Activated T-cell treated with anti-CD3 and anti-CD28 coated beads, Interleukin-2, amount 50 U/mL, for 48 hours (primary cell): ENCODE data around the gene MOXD1.
"Not testable (repeated sequence)": the region's sequence is repeated elsewhere in the genome, so short reads cannot be mapped to it uniquely, and the experiment has no call there.

Source experiments
- DNase-seq, 2 experiments: peaks; one replicate each; pipeline ENCODE4 v3.0.0-alpha.2; 2020

The MOXD1 gene

DNA sequence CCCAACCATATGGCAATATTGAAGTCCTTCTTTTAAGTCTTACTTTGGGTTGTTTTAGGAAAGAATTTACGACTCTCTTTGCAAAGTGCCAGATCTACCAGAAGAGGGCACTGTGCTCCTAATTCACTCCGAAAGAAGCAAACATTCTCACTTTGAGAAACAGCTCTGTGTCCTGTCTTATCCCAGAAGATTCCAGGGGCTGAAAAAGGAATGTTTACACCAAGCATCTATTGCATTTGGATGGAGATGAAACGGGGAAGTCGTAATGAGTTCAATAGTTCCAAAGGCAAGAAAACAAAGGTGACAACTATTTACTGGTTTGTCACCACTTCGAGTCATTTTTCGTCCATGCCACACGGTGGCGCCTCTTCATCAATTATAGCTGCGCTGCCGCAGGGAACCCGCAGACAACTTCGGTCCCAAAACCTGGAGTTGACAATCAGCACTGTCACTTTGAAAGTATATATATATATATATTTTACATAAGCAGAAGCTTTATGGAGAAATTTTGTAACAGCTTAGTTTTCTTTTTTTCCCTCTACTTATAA, 121.6 kb downstream of the MOXD1 start:
- peak; percentile 72 to 81 for DNase-seq

DNA sequence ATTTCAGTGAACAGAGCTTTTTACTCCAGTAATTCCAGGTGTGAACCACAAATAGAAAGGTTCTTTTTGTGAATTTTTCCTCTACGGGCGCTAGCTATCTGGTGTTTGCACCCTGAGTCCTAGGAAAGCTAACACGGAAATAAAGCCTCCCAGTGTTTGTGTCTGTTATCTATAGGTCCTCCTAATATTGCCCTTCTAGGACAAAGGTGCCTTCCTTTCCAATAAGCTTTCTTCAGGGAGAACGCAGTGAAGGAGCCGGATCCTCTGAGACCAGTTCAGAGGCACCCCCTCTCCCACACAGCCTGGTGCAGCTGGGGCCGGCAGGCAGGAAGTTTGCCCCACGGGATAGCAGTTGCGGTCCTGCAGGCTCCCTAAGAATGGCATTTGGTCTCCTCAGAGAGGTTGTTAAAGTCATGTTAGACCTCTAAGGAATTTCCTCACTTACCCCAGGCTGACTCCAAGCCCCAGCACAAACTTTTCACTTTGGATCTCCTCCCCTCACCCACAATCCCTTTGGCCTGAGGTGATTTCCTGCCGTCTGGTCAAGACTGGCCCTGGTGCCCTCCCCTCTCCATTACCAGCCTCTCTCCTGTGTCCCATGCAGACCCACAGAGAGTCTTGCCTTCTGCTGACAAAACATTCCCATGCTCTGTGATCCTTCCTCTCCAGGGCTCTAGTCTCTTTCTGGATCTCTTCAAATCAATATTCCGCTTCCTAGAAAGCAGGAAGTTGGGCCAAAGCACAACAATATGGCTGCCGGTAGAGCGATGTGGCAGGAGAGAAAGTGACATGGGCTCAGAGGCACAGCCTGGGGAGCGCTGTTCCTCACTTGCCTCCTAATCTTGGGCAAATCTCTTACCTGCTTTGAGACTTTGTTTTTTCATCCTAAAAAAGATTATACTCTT, 126.0 kb downstream of the MOXD1 start:
- DNase-seq: no peak

DNA sequence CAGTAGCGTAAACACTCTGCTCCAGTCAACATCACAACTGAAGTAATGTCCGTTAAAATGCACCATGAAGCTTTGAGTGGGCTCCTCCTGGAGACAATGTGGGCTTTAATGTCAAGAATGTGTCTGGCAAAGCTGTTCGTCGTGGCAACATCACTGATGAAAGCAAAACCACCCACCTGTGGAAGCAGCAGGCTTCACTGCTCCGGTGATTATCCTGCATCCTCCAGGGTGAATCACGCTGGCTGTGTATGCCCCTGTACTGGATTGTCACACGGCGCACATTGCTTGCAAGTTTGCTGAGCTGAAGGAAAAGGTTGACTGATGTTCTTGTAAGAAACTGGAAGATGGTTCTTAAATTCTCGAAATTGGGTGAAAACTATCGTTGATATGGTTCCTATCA, 128.5 kb downstream of the MOXD1 start:
- no peak for DNase-seq

DNA sequence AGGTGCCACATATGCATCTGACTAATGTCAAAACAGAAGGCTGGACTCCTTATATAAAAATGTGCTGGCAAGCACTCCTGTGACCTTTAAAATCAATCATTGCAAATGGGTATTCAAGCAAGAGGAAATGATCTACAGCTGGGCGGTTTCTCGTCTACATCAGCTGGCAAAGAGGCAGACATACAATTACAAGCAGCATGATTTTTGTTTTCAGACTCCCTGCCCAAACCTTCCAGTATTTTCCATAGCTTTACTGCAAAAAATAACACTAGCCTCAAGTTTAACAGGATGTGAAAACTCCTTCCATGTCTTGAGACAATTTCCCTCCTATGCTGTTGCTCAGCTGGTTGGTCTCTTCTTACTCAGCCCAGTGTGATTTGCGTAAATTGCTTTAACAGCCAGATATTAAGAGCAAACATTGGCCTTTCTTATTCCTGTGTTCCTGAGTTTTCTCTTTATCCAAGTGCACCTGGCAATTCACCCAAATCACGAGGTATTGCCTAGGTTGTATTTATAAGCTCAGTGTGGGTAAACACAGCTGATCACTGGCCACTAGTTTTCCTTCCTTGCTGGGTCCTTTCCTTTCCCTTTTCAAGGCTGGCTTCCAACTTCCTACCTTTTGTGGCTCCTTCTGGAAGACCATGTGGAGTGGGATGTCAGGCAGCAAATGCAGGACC, 130.4 kb downstream of the MOXD1 start:
- DNase-seq: no peak

DNA sequence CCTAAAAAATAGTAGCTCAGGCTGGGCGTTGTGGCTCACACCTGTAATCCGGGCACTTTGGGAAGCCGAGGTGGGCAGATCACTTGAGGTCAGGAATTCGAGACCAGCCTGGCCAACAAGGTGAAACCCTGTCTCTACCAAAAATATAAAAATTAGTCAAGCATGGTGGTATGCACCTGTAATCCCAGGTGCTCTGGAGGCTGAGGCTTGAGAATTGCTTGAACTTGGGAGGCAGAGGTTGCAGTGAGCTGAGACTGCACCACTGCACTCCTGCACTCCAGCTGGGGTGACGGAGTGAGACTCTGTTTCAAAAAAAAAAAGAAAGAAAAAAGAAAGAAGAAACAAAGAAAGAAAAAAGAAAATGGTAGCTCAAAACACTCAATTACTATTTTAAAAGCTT, 132.6 kb downstream of the MOXD1 start:
- DNase-seq: not testable (repeated sequence)

DNA sequence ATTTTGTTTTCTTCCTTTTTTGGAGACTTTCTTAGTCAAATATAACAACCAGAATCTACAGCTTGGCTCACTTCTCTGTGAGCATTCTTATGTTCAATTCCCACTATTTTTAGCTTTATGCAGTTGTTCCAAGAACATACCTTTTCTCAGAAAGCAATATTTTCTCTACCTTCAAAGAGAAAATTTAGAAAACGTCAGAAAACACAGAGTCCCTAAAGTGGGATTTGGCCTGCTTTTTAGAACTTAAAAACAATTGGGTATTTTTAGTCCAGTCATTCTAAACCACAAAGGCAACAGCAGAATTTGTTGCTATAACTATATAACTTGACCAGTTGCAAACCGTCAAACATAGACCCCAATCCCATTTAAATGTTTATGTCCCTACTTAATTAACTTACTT, 133.1 kb downstream of the MOXD1 start:
- DNase-seq: no peak

DNA sequence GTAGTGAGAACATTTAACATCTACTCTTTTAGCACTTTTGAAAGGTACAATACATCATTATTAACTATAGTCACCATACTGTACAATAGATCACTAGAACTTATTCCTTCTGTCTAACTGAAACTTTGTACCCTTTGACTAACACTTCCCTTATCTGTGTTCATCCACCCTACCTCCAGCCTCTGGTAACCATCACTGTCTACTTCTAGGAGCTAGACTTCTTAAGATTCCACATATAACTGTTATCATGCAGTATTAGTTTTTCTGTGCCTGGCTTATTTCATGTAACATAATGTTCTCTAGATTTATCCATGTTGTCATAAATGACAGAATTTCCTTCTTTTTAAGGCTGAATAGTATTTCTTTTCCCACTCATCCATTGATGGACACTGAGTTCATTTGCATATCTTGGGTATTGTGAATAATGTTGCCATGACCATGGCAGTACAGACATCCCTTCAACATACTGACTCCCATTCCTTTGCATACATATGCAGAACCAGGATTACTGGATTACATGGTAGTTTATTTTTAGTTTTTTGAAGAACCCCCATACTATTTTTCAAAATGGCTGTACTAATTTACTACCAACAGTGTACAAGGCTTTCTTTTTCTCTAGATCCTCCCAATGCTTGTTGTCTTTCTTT, 135.7 kb downstream of the MOXD1 start:
- no peak for DNase-seq

DNA sequence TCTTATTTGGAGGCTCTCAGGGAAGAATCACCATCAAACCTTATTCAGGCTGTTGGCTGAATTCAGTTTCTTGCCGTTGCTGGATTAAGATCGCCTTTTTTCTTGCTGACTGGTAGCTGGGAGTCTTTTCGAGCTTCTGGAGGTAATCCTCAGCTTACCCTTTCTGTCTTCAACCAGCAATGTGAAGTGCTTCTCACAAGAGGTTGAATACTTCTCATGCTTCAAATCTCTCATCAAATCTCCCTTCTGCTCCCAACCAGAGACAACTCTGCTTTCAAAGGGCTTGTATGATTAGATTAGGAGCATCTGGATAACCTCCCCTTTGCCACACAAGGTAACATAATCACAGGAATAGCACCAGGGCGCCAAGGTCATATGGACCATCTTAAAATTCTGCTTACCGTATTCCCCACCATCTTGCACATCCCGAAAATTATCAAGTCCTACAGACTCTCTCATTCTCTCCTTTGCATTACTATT, 137.2 kb downstream of the MOXD1 start:
- DNase-seq: no peak

DNA sequence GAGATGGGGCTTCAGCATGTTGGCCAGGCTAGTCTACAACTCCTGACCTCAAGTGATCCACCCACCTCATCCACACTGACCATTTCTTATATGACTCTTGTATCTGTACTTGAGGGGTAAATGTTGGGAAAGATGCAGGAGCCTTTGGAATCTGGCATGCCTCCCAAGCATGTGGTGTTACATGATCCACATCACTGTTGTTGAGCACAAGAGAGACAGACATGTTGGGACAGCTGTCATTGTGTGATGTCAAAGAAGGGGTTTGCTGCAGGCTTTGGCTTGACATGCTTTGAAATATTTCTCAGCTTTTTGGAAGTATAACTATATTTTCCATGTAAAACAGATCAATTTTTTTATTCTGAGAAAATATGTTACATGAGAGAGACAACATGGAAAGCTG, 139.9 kb downstream of the MOXD1 start:
- DNase-seq: no peak

DNA sequence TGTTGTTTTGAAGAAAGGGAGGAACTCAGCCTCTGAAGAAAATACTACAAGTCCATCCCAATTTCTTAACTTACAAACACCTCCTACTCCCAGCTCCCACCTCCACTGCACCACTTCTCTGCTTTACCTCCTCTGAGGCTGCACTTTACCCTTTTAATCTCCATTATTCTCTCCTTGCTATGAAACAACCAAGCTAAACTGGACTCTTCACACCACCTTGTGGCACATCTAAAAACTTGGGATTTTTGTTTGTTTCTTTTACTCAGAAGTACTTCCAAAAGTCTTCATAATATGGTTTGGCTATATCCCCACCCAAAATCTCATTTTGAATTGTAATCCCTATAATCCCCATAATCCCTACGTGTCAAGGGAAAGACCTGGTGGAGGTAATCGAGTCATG, 142.2 kb downstream of the MOXD1 start:
- no peak for DNase-seq

DNA sequence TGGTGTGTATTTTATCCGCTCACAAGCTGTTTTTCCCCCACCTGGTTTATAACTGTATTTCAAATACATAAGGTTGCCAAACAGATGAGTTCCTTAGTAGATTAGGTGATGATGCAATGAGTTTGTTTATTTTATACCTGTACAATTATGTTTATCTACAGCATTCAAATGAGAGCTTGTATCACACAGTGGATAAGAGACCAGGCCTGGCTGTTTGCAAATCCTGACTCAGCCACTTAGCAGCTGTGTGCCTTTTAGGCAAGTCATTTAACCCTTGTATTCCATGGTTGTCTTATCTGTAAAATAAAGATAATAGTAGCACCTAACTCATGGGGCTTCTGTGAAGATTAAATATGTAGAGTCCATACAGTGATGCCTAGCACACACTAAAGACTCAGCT, 143.7 kb downstream of the MOXD1 start:
- DNase-seq: no peak

DNA sequence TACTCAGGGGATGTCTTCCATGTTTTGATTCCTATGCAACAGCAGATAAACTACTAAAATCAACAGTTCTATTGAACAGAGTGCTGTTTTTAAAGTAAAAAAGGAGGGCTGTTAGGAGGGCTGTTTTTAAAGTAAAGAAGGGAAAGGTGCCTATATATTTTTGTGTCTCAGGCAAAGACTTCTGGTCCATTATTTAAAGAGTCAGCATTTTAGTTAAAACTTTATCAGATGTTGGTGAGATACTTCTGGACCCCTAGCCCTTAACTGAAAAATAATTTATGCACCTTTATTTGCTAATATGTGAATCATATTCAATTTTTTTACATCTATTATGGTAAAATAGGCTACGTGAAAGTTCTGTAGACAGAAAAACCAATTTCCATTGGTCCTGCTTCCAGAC, 144.8 kb downstream of the MOXD1 start:
- DNase-seq: no peak

DNA sequence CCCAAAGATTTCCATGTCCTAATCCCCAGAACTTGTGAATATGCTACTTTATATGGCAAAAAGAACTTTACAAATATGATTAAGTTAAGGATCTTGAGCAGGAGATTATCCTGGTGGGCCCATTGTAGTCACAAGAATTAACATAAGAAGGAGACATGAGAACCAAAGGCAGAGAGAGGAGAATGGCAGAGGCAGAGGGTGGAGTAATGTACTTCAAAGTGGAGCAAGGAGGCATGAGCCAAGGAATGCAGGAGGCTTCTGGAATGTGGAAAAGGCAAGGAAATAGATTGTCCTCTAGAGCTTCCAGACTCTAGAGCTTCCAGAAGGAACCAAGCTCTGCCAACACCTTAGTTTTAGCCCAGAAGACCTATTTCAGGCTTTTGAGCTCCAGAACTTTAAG, 147.4 kb downstream of the MOXD1 start:
- no peak for DNase-seq

DNA sequence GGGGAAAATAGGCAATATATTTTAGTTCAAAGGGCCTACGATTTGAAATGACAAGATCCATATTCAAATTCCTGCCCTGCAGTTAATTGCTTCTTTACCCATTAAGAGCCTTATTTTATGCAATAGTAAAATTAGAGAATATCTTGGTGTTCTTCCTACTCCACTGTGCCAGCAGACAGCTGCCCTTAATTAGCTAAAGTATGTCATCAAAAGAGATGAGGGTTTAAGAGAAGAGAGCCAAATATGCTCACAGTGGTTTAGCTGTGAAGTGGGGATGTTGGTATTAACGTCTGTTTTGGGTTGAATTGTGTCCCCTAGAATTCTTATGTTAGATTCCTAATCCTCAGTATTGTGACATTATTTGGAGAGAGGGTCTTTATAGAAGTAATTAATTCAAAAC, 148.1 kb downstream of the MOXD1 start:
- DNase-seq: no peak

DNA sequence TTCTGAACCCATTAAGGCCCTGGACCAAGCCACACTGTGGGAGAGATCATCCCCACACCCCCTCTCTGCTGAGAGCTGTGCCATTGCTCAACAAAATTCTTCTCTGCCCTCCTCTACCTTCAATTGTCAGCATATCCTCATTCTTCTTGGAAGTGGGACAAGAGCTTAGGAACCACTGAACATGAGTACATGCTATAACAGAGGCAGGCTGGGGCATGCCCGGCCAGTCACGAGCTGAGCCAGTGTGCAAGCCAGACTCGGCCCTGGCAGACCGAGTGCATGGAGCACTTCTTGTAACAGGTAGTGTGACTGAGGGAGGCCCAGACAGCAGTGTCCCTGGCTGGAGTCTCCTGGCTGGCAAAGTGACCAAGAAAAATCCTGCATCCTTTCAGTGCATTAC, 149.2 kb downstream of the MOXD1 start:
- DNase-seq: no peak

DNA sequence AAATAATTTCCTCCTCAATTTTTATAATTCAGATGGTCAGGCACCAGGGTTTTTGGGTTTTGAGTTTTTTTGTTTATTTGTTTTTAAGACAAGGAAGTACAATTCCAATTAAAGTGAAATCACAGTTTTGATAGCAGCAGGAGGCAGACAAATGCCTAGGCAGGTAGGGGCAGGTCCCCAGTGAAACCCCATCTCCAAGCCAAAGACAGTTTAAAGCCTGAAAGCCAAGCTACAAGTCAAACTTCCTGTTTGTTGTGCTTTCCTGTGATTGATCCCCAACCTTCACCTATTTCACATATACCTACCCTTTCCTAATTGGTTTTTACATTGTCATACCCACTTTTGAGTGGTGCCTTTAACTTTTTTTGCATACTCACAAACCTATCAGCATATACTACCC, 149.6 kb downstream of the MOXD1 start:
- no peak for DNase-seq

DNA sequence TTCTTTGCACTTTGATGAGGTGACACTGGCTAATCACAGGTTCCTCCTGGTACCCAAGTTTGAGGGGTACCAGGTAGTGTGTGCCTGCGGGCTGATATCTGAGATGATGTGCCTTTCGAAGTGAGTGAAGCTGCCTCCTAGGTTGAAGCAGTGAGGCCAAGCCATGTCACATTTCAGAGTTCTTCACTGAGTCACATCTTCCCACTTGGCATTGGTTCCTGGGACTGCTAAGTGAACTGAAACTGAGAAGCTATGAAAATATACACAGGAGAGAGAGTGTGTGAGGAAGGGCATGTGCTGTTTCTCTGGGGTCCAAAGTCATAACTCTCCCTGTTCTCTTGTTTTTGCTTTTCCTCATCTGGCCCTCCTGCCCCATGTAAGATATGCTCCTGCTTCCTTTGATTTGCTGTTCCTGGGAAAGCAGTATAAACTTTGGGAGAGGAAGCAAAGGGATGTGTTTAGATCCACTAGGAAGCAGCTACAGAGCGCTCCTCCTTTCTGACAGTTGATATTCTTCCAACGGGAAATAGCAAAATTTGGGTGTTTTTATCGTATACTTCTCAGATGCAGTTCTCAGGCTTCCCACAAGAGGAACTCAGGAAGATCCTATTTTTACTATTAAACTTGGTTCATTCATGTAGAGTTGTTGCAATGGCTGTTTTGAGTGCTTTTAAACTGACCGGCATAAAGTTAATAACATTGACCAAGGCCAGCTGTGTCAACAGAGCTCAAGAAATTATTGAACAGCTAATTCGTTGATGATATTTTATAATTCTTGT, 153.7 kb downstream of the MOXD1 start:
- no peak for DNase-seq

DNA sequence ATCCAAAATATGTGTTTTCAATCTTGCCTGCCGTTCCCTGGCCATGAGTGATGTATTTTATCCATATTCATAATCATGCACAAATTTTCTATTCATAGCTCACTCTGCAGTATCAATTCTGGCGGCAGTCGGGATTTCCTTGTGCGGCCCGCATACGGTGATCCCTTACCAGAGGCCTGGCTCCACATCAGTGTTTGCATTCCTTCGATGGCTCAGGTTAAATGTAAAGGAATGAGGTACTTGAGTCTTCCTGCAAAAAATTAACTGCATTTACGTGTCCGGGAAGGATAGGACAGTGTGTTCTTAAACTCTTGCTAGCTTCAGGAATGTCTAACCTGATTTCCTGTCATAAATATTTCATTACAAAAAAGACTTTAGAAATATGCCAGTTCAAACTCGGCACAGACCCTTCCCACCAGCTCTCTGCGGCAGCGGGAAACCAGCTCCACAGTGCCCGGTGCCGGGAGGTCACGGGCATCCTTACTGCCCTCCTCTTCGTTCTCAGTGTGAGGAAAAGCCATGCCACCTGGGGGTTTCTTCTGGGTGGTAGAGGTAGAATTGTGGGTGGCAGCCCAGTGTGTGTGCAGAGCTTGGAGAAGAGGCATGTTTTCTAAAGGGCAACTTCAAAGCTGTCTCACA, 154.5 kb downstream of the MOXD1 start:
- no peak for DNase-seq

DNA sequence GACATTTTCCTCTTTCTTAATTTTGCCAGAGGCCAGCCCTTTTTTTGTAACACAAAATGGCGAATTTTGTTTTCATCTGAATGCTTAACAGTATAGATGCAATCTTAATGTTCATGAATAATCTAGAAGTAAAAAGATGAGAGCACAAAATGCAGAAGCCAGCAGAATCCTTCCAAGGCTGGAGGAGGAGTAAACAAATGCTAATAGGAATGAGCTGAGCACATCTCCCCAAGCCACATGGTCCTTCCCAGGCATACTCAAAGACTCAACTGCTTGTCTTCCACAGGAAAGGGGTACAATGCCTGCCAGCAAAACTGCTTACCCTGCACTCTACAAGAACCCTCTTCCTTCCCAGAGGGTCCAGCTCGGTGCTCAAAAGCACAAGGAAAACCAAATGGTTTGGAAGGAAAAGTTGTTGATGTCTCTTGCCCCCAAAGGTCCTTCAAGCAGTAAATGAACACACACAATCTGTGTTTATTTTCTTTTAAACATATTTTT, 155.1 kb downstream of the MOXD1 start:
- no peak for DNase-seq
